ENCODE data around the gene OLR1.

OLR1 gene

GRCh38 chr12:10159280-10159679 lies 12.7 kb downstream of the OLR1 start:
- CTCF ChIA-PET = interaction anchor here (0.7 kb wide), 1 partner anchor 34 kb away, joined by 3 read pairs; no protein-coding TSS in a partner anchor
- TF ChIP-seq FOXA1 (IDR thresholded peaks at IDR 0.05) = no peak
- TF ChIP-seq SP1 (IDR thresholded peaks at IDR 0.05) = no peak
- no peak for DNase-seq (ENCODE audit: extremely low spot score)
- POLR2A ChIA-PET = no interaction called here

DNA sequence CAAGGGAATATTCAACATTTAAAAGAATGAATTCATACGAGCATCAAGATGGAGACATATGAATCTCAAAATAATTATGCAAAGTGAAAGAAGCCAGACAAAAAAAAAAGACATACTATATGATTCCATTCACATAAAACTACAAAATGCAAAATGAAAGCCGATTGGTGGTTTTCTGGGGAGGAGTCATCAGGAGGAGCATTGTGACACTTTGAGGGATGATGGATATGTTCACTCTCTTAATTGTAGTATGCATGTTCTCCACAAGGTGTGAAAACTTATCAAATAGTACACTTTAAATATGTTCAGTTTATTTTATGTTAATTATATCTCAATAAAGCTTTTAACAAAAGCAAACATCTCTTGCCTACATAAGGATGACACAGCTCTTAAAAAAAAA lies 13.5 kb downstream of the OLR1 start:
- ChIA-PET POLR2A (no interaction called here), CTCF (no interaction called here)
- DNase-seq (ENCODE audit: extremely low spot score) = no peak
- TF ChIP-seq SP1 (IDR thresholded peaks at IDR 0.05) (no peak), PKNOX1 (IDR thresholded peaks at IDR 0.05) (0 out of 2 replicates have a peak, but pooled peaks have one; percentile 8)

DNA sequence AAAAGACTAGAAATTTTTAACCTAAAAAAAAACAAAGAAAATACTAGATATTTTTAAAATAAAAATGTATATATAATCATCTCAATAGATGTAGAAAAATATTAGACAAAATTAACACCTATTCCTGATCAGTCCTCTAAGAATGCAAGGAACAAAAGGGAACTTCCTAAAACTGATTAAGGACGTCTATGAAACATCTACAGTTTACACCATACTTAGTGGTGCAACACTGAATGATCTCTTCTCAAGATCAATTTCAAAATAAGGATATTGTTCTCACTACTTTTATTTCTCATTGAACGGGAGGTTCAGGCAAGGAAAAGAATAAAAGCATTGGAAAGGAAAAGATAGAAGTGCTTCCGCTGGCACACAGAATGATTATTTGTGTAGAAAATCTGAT lies 16.0 kb downstream of the OLR1 start:
- no peak for DNase-seq (ENCODE audit: extremely low spot score)
- TF ChIP-seq ELF4 (IDR thresholded peaks at IDR 0.05) (no peak), CTBP1 (IDR thresholded peaks at IDR 0.05; ENCODE audit: borderline replicate concordance) (no peak), TARDBP (IDR thresholded peaks at IDR 0.05) (no peak), L3MBTL2 (conservative IDR thresholded peaks at IDR 0.05) (no peak), ARNT (IDR thresholded peaks at IDR 0.05) (no peak), PKNOX1 (IDR thresholded peaks at IDR 0.05) (no peak), SP1 (IDR thresholded peaks at IDR 0.05) (no peak), SUZ12 (IDR thresholded peaks at IDR 0.05) (no peak), HDGF (IDR thresholded peaks at IDR 0.05; ENCODE audit: borderline replicate concordance) (no peak), LEF1 (IDR thresholded peaks at IDR 0.05; ENCODE audit: borderline replicate concordance) (no peak), FOXM1 (IDR thresholded peaks at IDR 0.05; ENCODE audit: borderline replicate concordance) (no peak), NFRKB (IDR thresholded peaks at IDR 0.05) (no peak), BHLHE40 (IDR thresholded peaks at IDR 0.05; ENCODE audit: borderline replicate concordance) (no peak), ZNF384 (IDR thresholded peaks at IDR 0.05) (no peak), FOXK2 (IDR thresholded peaks at IDR 0.05) (no peak), FOXA1 (IDR thresholded peaks at IDR 0.05) (no peak)
- ChIA-PET CTCF (no interaction called here), POLR2A (no interaction called here)

DNA sequence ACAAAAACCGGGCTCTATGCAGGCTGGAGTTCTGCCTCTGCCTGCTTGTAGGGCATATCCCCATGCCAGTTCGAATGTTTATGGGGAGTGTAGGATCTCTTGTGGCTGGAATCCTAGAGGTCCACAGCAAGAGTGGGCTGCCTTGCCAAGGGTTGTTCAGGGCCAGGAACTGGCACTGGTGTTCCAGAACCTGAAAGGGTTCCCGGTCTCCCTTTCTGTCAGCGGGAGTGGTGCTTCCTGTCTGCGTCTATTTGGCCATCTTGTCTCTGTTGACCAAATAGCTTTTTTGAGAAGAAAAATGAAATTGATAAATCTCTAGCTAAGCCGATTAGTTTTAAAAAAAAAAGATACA lies 17.8 kb downstream of the OLR1 start:
- POLR2A ChIA-PET = no interaction called here
- no peak for DNase-seq (ENCODE audit: extremely low spot score)
- no peak for TF ChIP-seq HDGF (IDR thresholded peaks at IDR 0.05; ENCODE audit: borderline replicate concordance)
- no peak for TF ChIP-seq CTBP1 (IDR thresholded peaks at IDR 0.05; ENCODE audit: borderline replicate concordance)
- no peak for TF ChIP-seq PKNOX1 (IDR thresholded peaks at IDR 0.05)
- TF ChIP-seq ELF4 (IDR thresholded peaks at IDR 0.05) = no peak
- TF ChIP-seq FOXK2 (IDR thresholded peaks at IDR 0.05) = no peak
- no peak for TF ChIP-seq ZNF384 (IDR thresholded peaks at IDR 0.05)
- no peak for TF ChIP-seq TARDBP (IDR thresholded peaks at IDR 0.05)
- no peak for TF ChIP-seq ARNT (IDR thresholded peaks at IDR 0.05)
- no peak for TF ChIP-seq L3MBTL2 (conservative IDR thresholded peaks at IDR 0.05)
- no peak for TF ChIP-seq SUZ12 (IDR thresholded peaks at IDR 0.05)
- no peak for TF ChIP-seq FOXA1 (IDR thresholded peaks at IDR 0.05)
- no peak for TF ChIP-seq LEF1 (IDR thresholded peaks at IDR 0.05; ENCODE audit: borderline replicate concordance)
- TF ChIP-seq BHLHE40 (IDR thresholded peaks at IDR 0.05; ENCODE audit: borderline replicate concordance) = no peak
- TF ChIP-seq FOXM1 (IDR thresholded peaks at IDR 0.05; ENCODE audit: borderline replicate concordance) = no peak
- TF ChIP-seq NFRKB (IDR thresholded peaks at IDR 0.05) = no peak
- TF ChIP-seq SP1 (IDR thresholded peaks at IDR 0.05) = no peak
- CTCF ChIA-PET = interaction anchor here (0.6 to 1.4 kb wide), 4 partner anchors 12 to 612 kb away, joined by 3 to 7 read pairs (median 4); no protein-coding TSS in a partner anchor

DNA sequence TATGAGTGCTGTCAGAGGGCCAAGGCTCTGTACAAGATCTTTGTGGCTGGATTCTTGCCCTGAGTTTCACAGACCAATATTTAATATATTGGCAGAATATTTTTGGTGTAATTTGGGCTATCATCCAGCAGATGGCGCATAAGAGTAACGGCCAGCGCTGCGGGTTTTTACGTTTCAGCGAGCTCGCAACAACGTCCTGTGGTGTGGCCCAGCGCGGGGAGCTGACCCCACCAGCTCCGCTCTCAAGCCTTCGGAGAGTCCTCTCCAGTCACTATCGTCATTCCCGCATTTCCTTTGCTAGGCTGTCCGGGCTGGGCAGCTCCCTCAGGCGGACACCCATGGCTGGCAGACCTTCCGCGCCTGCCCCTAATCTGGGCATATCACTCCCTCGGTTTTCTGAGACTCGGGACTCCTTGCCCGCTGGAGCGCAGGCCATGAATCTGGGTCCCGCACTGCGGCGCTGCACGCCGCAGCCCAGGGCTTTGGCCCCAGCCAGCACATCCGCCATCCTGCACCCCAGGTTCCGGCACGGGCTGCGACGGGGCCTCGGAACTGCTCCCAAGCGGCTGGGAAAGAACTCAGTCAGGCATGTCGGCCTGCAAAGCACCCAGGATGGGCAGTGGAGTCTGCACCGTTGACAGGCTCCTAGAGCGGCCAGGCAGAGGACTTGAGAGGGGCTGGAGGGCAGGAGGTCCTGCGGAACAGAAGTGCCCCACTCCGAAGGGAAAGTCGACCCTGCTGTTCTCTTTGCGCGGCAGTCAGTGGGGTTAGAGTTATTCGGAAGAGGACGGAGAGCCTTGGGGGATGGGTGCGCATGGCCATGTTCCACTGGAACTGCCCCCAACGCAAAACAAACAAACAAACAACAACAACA lies 18.4 kb downstream of the OLR1 start:
- POLR2A ChIA-PET = no interaction called here
- CTCF ChIA-PET = interaction anchor here (0.7 to 1.9 kb wide), 15 partner anchors 10 to 565 kb away, joined by 3 to 10 read pairs (median 4); partner anchors contain the start of gene OLR1
- TF ChIP-seq LEF1 (IDR thresholded peaks at IDR 0.05; ENCODE audit: borderline replicate concordance) = no peak
- TF ChIP-seq L3MBTL2 (conservative IDR thresholded peaks at IDR 0.05) = no peak
- TF ChIP-seq FOXA1 (IDR thresholded peaks at IDR 0.05) = no peak
- no peak for TF ChIP-seq BHLHE40 (IDR thresholded peaks at IDR 0.05; ENCODE audit: borderline replicate concordance)
- TF ChIP-seq FOXM1 (IDR thresholded peaks at IDR 0.05; ENCODE audit: borderline replicate concordance) = no peak
- TF ChIP-seq SUZ12 (IDR thresholded peaks at IDR 0.05) = no peak
- no peak for TF ChIP-seq FOXK2 (IDR thresholded peaks at IDR 0.05)
- TF ChIP-seq NFRKB (IDR thresholded peaks at IDR 0.05) = no peak
- no peak for TF ChIP-seq TARDBP (IDR thresholded peaks at IDR 0.05)
- no peak for TF ChIP-seq ARNT (IDR thresholded peaks at IDR 0.05)
- no peak for TF ChIP-seq CTBP1 (IDR thresholded peaks at IDR 0.05; ENCODE audit: borderline replicate concordance)
- no peak for TF ChIP-seq HDGF (IDR thresholded peaks at IDR 0.05; ENCODE audit: borderline replicate concordance)
- no peak for TF ChIP-seq ELF4 (IDR thresholded peaks at IDR 0.05)
- DNase-seq (ENCODE audit: extremely low spot score) = peak; percentile 79

GRCh38 chr12:10151621-10152020 lies 20.3 kb downstream of the OLR1 start:
- ChIA-PET POLR2A (no interaction called here), CTCF (interaction anchor here (0.7 to 1.2 kb wide), 3 partner anchors 38 to 164 kb away, joined by 3 to 4 read pairs (median 3); no protein-coding TSS in a partner anchor)
- DNase-seq (ENCODE audit: extremely low spot score) = no peak
- TF ChIP-seq FOXM1 (IDR thresholded peaks at IDR 0.05; ENCODE audit: borderline replicate concordance) (no peak), SP1 (IDR thresholded peaks at IDR 0.05) (no peak), ARNT (IDR thresholded peaks at IDR 0.05) (no peak), FOXK2 (IDR thresholded peaks at IDR 0.05) (no peak), HDGF (IDR thresholded peaks at IDR 0.05; ENCODE audit: borderline replicate concordance) (no peak), SUZ12 (IDR thresholded peaks at IDR 0.05) (no peak), PKNOX1 (IDR thresholded peaks at IDR 0.05) (no peak), FOXA1 (IDR thresholded peaks at IDR 0.05) (no peak), TARDBP (IDR thresholded peaks at IDR 0.05) (no peak), ELF4 (IDR thresholded peaks at IDR 0.05) (no peak), LEF1 (IDR thresholded peaks at IDR 0.05; ENCODE audit: borderline replicate concordance) (no peak), CTBP1 (IDR thresholded peaks at IDR 0.05; ENCODE audit: borderline replicate concordance) (no peak), ZNF384 (IDR thresholded peaks at IDR 0.05) (no peak), L3MBTL2 (conservative IDR thresholded peaks at IDR 0.05) (no peak), BHLHE40 (IDR thresholded peaks at IDR 0.05; ENCODE audit: borderline replicate concordance) (no peak), NFRKB (IDR thresholded peaks at IDR 0.05) (no peak)

Measured in HEK293T (cell line).